Measurements from ENCODE around the gene ZNRD2.

- TF ChIP-seq, protein P1, sequence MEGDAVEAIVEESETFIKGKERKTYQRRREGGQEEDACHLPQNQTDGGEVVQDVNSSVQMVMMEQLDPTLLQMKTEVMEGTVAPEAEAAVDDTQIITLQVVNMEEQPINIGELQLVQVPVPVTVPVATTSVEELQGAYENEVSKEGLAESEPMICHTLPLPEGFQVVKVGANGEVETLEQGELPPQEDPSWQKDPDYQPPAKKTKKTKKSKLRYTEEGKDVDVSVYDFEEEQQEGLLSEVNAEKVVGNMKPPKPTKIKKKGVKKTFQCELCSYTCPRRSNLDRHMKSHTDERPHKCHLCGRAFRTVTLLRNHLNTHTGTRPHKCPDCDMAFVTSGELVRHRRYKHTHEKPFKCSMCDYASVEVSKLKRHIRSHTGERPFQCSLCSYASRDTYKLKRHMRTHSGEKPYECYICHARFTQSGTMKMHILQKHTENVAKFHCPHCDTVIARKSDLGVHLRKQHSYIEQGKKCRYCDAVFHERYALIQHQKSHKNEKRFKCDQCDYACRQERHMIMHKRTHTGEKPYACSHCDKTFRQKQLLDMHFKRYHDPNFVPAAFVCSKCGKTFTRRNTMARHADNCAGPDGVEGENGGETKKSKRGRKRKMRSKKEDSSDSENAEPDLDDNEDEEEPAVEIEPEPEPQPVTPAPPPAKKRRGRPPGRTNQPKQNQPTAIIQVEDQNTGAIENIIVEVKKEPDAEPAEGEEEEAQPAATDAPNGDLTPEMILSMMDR (IDR thresholded peaks at IDR 0.05) = no peak
- TF ChIP-seq POLR2AphosphoS5 (IDR thresholded peaks at IDR 0.05; ENCODE audit: low read depth, low read length) = no peak
Measured at GRCh38 chr11:65599955-65600246, 29.6 kb downstream of the ZNRD2 start.
